Measurements from ENCODE around the gene RABGAP1L. TPM values are rescaled to one million over a fixed set of nuclear protein-coding genes. Genes with fewer than 3 reads are reported as not detected.

Gene RABGAP1L
- total and polyA plus RNA-seq, 2 of the 8 experiments (the other 6 are each of a cell fraction or from before 2014, with no cell fraction given), result 33.3 to 156 TPM

GRCh38 chr1:174276087-174276486, 116.8 kb downstream of the RABGAP1L start:
- Histone ChIP-seq H3K9me3 (ENCODE audit: insufficient read depth in 2 of 2, low read depth in 1 of 2, low read length in 1 of 2) (no peaks in the 10 kb centered on the region), H3K56ac (replicated peaks; ENCODE audit: insufficient read length, low read depth, low read length) (no peak overlapping the region), H4K91ac (replicated peaks; ENCODE audit: insufficient read length, low read length) (no peak overlapping the region), H3K14ac (ENCODE audit: insufficient read length) (no peak overlapping the region), H3K9ac (replicated peaks in 1 of 4; ENCODE audit: extremely low read depth in 1 of 4, low read depth in 3 of 4, low read length in 3 of 4) (no peak overlapping the region), H4K5ac (ENCODE audit: insufficient read length, low read depth, low read length) (no peak overlapping the region), H3K27me3 (replicated peaks in 1 of 4; ENCODE audit: control insufficient read depth in 3 of 4, extremely low read depth in 1 of 4, insufficient read depth in 3 of 4, low read length in 3 of 4) (no peaks in the 10 kb centered on the region), H3K4me2 (ENCODE audit: insufficient read depth in 1 of 2, low read depth in 2 of 2, low read length in 2 of 2) (no peak overlapping the region), H3K4ac (replicated peaks; ENCODE audit: insufficient read length, low read depth, low read length) (no peak overlapping the region), H2BK12ac (ENCODE audit: low read depth, low read length) (no peak overlapping the region), H3K23me2 (ENCODE audit: low read depth, low read length) (no peaks in the 10 kb centered on the region), H4K20me1 (replicated peaks in 1 of 2; ENCODE audit: control insufficient read depth in 1 of 2, insufficient read depth in 2 of 2, low read length in 2 of 2) (no peaks in the 10 kb centered on the region), H3K27ac (ENCODE audit: low read depth, low read length) (no peak overlapping the region), H2BK15ac (ENCODE audit: low read length) (no peak overlapping the region), H3K23ac (ENCODE audit: insufficient read length) (no peak overlapping the region), H2AFZ (ENCODE audit: low read length) (no peak overlapping the region), H4K8ac (ENCODE audit: extremely low read depth, insufficient read depth, low read length) (no peak overlapping the region), H2BK20ac (ENCODE audit: low read length) (no peak overlapping the region), H3K4me1 (replicated peaks in 1 of 4; ENCODE audit: control insufficient read depth in 3 of 4, insufficient read depth in 4 of 4, low read length in 3 of 4) (no peaks in the 10 kb centered on the region), H2BK120ac (replicated peaks; ENCODE audit: low read depth, low read length) (no peak overlapping the region), H3K79me1 (ENCODE audit: low read depth, low read length) (no peaks in the 10 kb centered on the region), H2AK5ac (ENCODE audit: low read depth, low read length) (no peak overlapping the region), H3K4me3 (ENCODE audit: extremely low read depth in 1 of 4, insufficient read depth in 2 of 4, low read depth in 3 of 4, low read length in 4 of 4) (no peak overlapping the region), H2BK5ac (ENCODE audit: low read depth, low read length) (no peak overlapping the region), H3K18ac (ENCODE audit: extremely low read depth, low read length) (no peak overlapping the region), H3K79me2 (ENCODE audit: control insufficient read depth in 1 of 2, insufficient read depth in 2 of 2, low read length in 2 of 2) (no peaks in the 10 kb centered on the region), H3K36me3 (ENCODE audit: control insufficient read depth in 2 of 4, insufficient read depth in 4 of 4, low read length in 3 of 4) (no peaks in the 10 kb centered on the region)
- DNase-seq (ENCODE audit: low read depth in 1 of 2, low spot score in 2 of 2) (no peak), FAIRE-seq (no peak)
- POLR2A ChIA-PET (ENCODE audit: partially characterized antibody), result interaction anchor here (0.6 kb wide), 1 partner anchor 20 kb away, joined by 4 read pairs; no protein-coding TSS in a partner anchor
- CTCF ChIA-PET (ENCODE audit: partially characterized antibody), result interaction anchor here (0.8 to 1.8 kb wide), 4 partner anchors 11 to 416 kb away, joined by 3 to 5 read pairs (median 3); no protein-coding TSS in a partner anchor
- 89% methylated on average over 1 of the region's 1 CpG; no CpG with 5 or more reads in 1 of the 2 experiments for WGBS, 2 experiments (ENCODE audit: extremely low coverage in 1 of 2, insufficient coverage in 1 of 2, insufficient read length in 1 of 2, insufficient replicate concordance in 2 of 2, low coverage in 1 of 2, low lambda C conversion rate in 2 of 2, missing lambda C conversion rate in 1 of 2)
- TF ChIP-seq TCF12 (IDR thresholded peaks at IDR 0.05; ENCODE audit: low read depth, low read length) (no peak), MAFK (IDR thresholded peaks at IDR 0.05; ENCODE audit: low read depth, low read length) (no peak), EGR1 (IDR thresholded peaks at IDR 0.05; ENCODE audit: borderline replicate concordance, low read depth, low read length) (no peak), CBX8 (IDR thresholded peaks at IDR 0.05; ENCODE audit: borderline replicate concordance, low read depth, low read length) (no peak), JUN (IDR thresholded peaks at IDR 0.05; ENCODE audit: low read depth, low read length) (no peak), CBX5 (IDR thresholded peaks at IDR 0.05; ENCODE audit: low read depth, low read length) (no peak), SIX5 (IDR thresholded peaks at IDR 0.05; ENCODE audit: low read depth, low read length) (no peak), RNF2 (IDR thresholded peaks at IDR 0.05; ENCODE audit: borderline replicate concordance, low read depth, low read length, missing control alignments, poor library complexity, severe bottlenecking) (no peak), YY1 (IDR thresholded peaks at IDR 0.05; ENCODE audit: low read depth, low read length) (no peak), SRF (IDR thresholded peaks at IDR 0.05; ENCODE audit: low read depth, low read length) (no peak), SIRT6 (IDR thresholded peaks at IDR 0.05; ENCODE audit: low read length) (no peak), CEBPB (IDR thresholded peaks at IDR 0.05; ENCODE audit: low read depth, low read length) (no peak), BCL11A (IDR thresholded peaks at IDR 0.05; ENCODE audit: low read depth in 2 of 2, low read length in 2 of 2) (no peak), POU5F1 (IDR thresholded peaks at IDR 0.05; ENCODE audit: low read depth, low read length) (no peak), KDM4A (IDR thresholded peaks at IDR 0.05; ENCODE audit: low read depth, low read length, severe bottlenecking) (no peak)
- TF ChIP-seq, protein P1, sequence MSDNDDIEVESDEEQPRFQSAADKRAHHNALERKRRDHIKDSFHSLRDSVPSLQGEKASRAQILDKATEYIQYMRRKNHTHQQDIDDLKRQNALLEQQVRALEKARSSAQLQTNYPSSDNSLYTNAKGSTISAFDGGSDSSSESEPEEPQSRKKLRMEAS (IDR thresholded peaks at IDR 0.05), result no peak

Data from H1 (cell line).